Peyer's patch (tissue), 4 donors: Measurements from ENCODE around the gene PITX2. TPM values are rescaled to one million over a fixed set of nuclear protein-coding genes. Genes with fewer than 3 reads are reported as not detected.

Experiments
- DNase-seq, 3 donors: peaks; one replicate each; pipeline ENCODE4 v3.0.0-alpha.2; 2017 to 2019
- H3K27ac ChIP-seq, 4 donors: fragments of 200-600 bp; sonication (generic); one replicate each; pipeline ENCODE4 v1.5.1; 2016 to 2019
- H3K27me3 ChIP-seq, 2 donors: fragments of 200-600 bp; sonication (generic); one replicate each; pipeline ENCODE4 v1.5.1; 2019
- H3K36me3 ChIP-seq, 3 donors: fragments of 200-600 bp; sonication (generic); one replicate each; pipeline ENCODE4 v1.5.1; 2016 to 2019
- H3K4me1 ChIP-seq, 4 donors: fragments of 200-600 bp; sonication (generic); one replicate each; pipeline ENCODE4 v1.5.1; 2016 to 2019
- H3K4me3 ChIP-seq, 4 donors: fragments of 200-600 bp; sonication (generic); 1 replicate in 3 of 4; 2 replicates in 1 of 4; pipeline ENCODE4 v1.5.1; 2016 to 2019; ENCODE audit warnings: mild to moderate bottlenecking in 1 of 4
- H3K9me3 ChIP-seq, 4 donors: fragments of 200-600 bp; sonication (generic); one replicate each; pipeline ENCODE4 v1.5.1; 2016 to 2019; ENCODE audit warnings: mild to moderate bottlenecking in 1 of 4
- POLR2A ChIP-seq, 2 donors: fragments of 450-650 bp; IDR thresholded peaks; one replicate each; pipeline ENCODE4 v1.5.1; 2017; ENCODE audit warnings: antibody characterized with exemption in 2 of 2, mild to moderate bottlenecking in 2 of 2, moderate library complexity in 2 of 2
- total RNA-seq, 4 donors: library from RNA; depleted of rRNA; stranded (reverse); fragments of >200 nt; gene quantifications; one replicate each; pipeline ENCODE4 v1.1.0, GENCODE V29; 2016
- TF ChIP-seq, protein P1 (sequence below), 6 experiments: fragments of 450-650 bp in 4 of 6; fragments of 200-600 bp in 2 of 6; sonication (generic) in 1 of 6; IDR thresholded peaks; one replicate each; pipeline ENCODE4 v1.5.1; 2017 to 2019; ENCODE audit warnings: antibody characterized with exemption in 6 of 6, mild to moderate bottlenecking in 3 of 6, moderate library complexity in 1 of 6

Gene PITX2
- total RNA-seq, 4 donors from 2014 or later = 6.6 to 31.8 (median 24.6) TPM

- Histone ChIP-seq H3K4me1 (peaks cover 0 to 17% (median 2%) of the 10 kb centered on the region in 4 donors), H3K27ac (peak overlapping the region in 3 of 4 donors; percentile 17 to 86 (median 80)), H3K36me3 (no peaks in the 10 kb centered on the region), H3K4me3 (peak overlapping the region in 2 of 4 donors; percentile 44 to 47), H3K9me3 (peaks cover 0 to 5% (median 0%) of the 10 kb centered on the region in 4 donors), H3K27me3 (peaks cover 3% of the 10 kb centered on the region in 2 donors)
- DNase-seq = peak in 1 of 3 donors; percentile 63
- TF ChIP-seq POLR2A (IDR thresholded peaks at IDR 0.05) = no peak
- TF ChIP-seq, protein P1, sequence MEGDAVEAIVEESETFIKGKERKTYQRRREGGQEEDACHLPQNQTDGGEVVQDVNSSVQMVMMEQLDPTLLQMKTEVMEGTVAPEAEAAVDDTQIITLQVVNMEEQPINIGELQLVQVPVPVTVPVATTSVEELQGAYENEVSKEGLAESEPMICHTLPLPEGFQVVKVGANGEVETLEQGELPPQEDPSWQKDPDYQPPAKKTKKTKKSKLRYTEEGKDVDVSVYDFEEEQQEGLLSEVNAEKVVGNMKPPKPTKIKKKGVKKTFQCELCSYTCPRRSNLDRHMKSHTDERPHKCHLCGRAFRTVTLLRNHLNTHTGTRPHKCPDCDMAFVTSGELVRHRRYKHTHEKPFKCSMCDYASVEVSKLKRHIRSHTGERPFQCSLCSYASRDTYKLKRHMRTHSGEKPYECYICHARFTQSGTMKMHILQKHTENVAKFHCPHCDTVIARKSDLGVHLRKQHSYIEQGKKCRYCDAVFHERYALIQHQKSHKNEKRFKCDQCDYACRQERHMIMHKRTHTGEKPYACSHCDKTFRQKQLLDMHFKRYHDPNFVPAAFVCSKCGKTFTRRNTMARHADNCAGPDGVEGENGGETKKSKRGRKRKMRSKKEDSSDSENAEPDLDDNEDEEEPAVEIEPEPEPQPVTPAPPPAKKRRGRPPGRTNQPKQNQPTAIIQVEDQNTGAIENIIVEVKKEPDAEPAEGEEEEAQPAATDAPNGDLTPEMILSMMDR (IDR thresholded peaks at IDR 0.05) = no peak
Observed at GRCh38 chr4:110614976-110615352, 7.9 kb downstream of the PITX2 start.

DNA sequence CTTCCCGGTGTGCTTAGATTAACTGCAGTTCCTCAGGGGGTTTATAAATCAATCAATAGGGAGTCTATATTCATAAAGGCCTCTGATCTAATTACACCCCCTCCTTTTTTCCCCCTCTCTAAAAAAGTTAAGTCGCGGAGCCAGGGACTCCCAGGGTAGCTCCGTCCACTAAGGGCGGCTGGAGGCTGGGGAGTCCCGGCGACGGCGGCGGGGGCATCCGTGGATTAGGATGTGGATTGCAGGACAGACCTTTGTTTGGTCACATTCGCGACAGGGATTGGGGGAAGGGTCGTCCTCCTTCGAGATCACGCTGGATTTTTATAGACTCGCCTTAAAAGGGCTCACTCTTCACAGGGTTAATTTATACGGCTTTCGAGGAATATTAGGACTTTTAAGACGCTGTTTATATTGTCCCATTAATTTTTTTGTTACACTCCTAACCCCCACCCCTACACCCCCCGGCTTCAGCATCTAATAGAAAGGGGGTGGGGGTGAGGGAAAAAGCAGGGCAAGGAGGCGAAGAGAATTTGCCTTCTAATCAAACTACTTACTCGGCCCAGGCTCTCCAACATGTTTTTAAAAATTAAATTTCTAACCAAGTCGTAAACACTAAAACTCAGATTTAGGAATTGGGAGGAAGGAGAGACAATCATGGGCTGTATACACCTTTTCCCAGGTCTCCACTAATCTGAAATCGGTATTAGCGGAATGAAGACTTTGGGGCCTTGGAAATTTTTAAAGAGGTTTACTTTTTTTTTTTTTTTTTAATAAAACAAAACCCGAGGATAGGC, 8.5 kb downstream of the PITX2 start:
- peak overlapping the region in 3 of 4 donors; percentile 17 to 80 (median 32) for H3K27ac ChIP-seq
- TF ChIP-seq, protein P1 (IDR thresholded peaks at IDR 0.05) = no peak
- TF ChIP-seq POLR2A (IDR thresholded peaks at IDR 0.05) = no peak
- no peak for DNase-seq

DNA sequence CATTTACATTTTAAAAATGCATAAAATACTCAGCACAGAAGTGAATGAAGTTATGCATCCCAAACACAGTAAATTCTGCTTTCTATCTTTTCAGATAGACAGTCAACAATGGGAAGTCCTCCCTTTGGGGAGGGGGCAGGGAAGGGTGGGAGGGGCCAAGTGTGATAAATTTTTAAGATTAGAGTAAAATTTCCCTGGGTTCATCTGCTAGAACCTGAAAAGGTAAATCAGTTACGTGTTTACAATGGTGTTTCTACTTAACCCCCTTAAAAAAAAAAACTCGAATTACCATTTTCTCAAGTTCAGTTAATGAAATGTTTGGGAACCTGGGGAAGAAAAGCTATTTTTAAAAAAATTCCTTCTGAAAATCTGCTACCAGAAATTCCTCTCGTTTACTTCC, 9.1 kb downstream of the PITX2 start:
- H3K4me3 ChIP-seq = peak overlapping the region in 2 of 4 donors; percentile 44 to 47
- DNase-seq = no peak
- H3K27me3 ChIP-seq = no peaks in the 10 kb centered on the region
- H3K9me3 ChIP-seq = peaks cover 0 to 5% (median 0%) of the 10 kb centered on the region in 4 donors
- TF ChIP-seq, protein P1 (IDR thresholded peaks at IDR 0.05) = no peak
- no peak for TF ChIP-seq POLR2A (IDR thresholded peaks at IDR 0.05)
- no peaks in the 10 kb centered on the region for H3K36me3 ChIP-seq
- H3K4me1 ChIP-seq = peaks cover 0 to 17% (median 2%) of the 10 kb centered on the region in 4 donors
- H3K27ac ChIP-seq = no peak overlapping the region

More for the DNA sequence above, 8.5 kb downstream of the PITX2 start:
- no peaks in the 10 kb centered on the region for H3K27me3 ChIP-seq
- H3K36me3 ChIP-seq = no peaks in the 10 kb centered on the region
- H3K4me3 ChIP-seq = peak overlapping the region in 2 of 4 donors; percentile 44 to 47
- peaks cover 0 to 17% (median 2%) of the 10 kb centered on the region in 4 donors for H3K4me1 ChIP-seq
- peaks cover 0 to 5% (median 0%) of the 10 kb centered on the region in 4 donors for H3K9me3 ChIP-seq

- Histone ChIP-seq H3K27me3 (no peaks in the 10 kb centered on the region), H3K27ac (peak overlapping the region in 2 of 4 donors; percentile 19 to 76), H3K4me1 (peaks cover 0 to 17% (median 2%) of the 10 kb centered on the region in 4 donors), H3K9me3 (no peaks in the 10 kb centered on the region), H3K36me3 (no peaks in the 10 kb centered on the region), H3K4me3 (peak overlapping the region in 2 of 4 donors; percentile 47 to 57)
- no peak for TF ChIP-seq POLR2A (IDR thresholded peaks at IDR 0.05)
- TF ChIP-seq, protein P1 (IDR thresholded peaks at IDR 0.05) = no peak
- peak in 1 of 3 donors; percentile 55 for DNase-seq
Observed at GRCh38 chr4:110612631-110613269, 10.1 kb downstream of the PITX2 start.

DNA sequence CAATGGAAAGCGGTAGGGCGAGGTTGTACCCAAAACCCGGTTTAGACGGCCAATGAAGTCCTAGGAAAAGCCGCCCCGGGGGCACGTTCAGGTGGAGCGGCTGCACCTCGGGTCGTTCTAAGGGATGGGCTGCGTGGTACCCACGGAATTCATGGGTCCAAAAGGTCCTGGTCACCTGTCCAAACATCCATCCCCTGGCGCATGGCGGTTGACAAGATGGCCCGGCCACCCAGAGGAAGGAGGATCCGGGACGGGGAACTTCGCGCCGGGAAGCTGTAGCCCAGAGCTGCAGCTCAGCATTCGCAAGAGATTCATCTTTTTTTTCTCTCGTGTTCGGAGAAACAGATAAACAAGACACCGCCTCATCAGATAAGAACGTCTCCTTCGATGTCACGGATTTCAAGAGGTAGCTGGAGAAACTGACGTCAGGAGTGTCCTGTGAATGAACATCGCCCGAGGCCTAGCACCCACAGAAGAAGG, 10.9 kb downstream of the PITX2 start:
- Histone ChIP-seq H3K4me1 (peaks cover 0 to 17% (median 2%) of the 10 kb centered on the region in 4 donors), H3K27ac (peak overlapping the region in 2 of 4 donors; percentile 51 to 76), H3K27me3 (no peaks in the 10 kb centered on the region), H3K36me3 (no peaks in the 10 kb centered on the region), H3K9me3 (no peaks in the 10 kb centered on the region), H3K4me3 (peak overlapping the region in 2 of 4 donors; percentile 47 to 57)
- DNase-seq = peak in 1 of 3 donors; percentile 56
- TF ChIP-seq, protein P1 (IDR thresholded peaks at IDR 0.05) = no peak
- TF ChIP-seq POLR2A (IDR thresholded peaks at IDR 0.05) = no peak
